IMR-90 (cell line): ENCODE measurements around the gene LUC7L3.

Source experiments
- BHLHE40 ChIP-seq: fragments of 150-350 bp; IDR thresholded peaks from 2 replicates; pipeline ENCODE4 v1.6.1; 2016; ENCODE audit warnings: mild to moderate bottlenecking, low read depth, low read length
- CEBPB ChIP-seq: IDR thresholded peaks from 2 replicates; pipeline ENCODE4 v1.6.1; 2012; ENCODE audit warnings: low read depth, low read length, improper control_type of control experiment
- CHD1 ChIP-seq: IDR thresholded peaks from 2 replicates; pipeline ENCODE4 v1.6.1; 2012; ENCODE audit warnings: low read depth, low read length, improper control_type of control experiment
- FOS ChIP-seq: fragments of 150-350 bp; IDR thresholded peaks from 2 replicates; pipeline ENCODE4 v1.6.1; 2016; ENCODE audit warnings: low read depth, low read length
- MAFK ChIP-seq: IDR thresholded peaks from 2 replicates; pipeline ENCODE4 v1.6.1; 2012; ENCODE audit warnings: low read depth, low read length, improper control_type of control experiment
- MXI1 ChIP-seq: IDR thresholded peaks from 2 replicates; pipeline ENCODE4 v1.6.1; 2012; ENCODE audit warnings: low read depth, mild to moderate bottlenecking, low read length, moderate library complexity, borderline replicate concordance
- NFE2L2 ChIP-seq: fragments of 150-350 bp; IDR thresholded peaks from 2 replicates; pipeline ENCODE4 v1.6.1; 2016; ENCODE audit warnings: low read depth, mild to moderate bottlenecking, low read length
- POLR2A ChIP-seq: IDR thresholded peaks from 2 replicates; pipeline ENCODE4 v1.6.1; 2012; ENCODE audit warnings: mild to moderate bottlenecking, low read depth, low read length
- RAD21 ChIP-seq: IDR thresholded peaks from 2 replicates; pipeline ENCODE4 v1.6.1; 2012; ENCODE audit warnings: low read length, improper control_type of control experiment
- RCOR1 ChIP-seq: IDR thresholded peaks from 2 replicates; pipeline ENCODE4 v1.6.1; 2012; ENCODE audit warnings: mild to moderate bottlenecking, low read length, improper control_type of control experiment; ENCODE audit not compliant: insufficient replicate concordance
- RFX5 ChIP-seq: IDR thresholded peaks from 2 replicates; pipeline ENCODE4 v1.8.0; 2012; ENCODE audit warnings: low read depth, mild to moderate bottlenecking, low read length, moderate library complexity
- SMC3 ChIP-seq: fragments of 150-350 bp; IDR thresholded peaks from 2 replicates; pipeline ENCODE4 v1.6.1; 2016; ENCODE audit warnings: low read depth, mild to moderate bottlenecking, antibody characterized with exemption, low read length, moderate library complexity
- TF ChIP-seq, protein P1 (sequence below): conservative IDR thresholded peaks from 2 replicates; pipeline ENCODE4 v1.5.1; 2012; ENCODE audit warnings: mild to moderate bottlenecking, low read depth, low read length, improper control_type of control experiment
- TF ChIP-seq, protein P2 (sequence below): fragments of 150-350 bp; IDR thresholded peaks from 2 replicates; pipeline ENCODE4 v1.6.1; 2017; ENCODE audit warnings: mild to moderate bottlenecking, antibody characterized with exemption, low read length, low read depth

DNA sequence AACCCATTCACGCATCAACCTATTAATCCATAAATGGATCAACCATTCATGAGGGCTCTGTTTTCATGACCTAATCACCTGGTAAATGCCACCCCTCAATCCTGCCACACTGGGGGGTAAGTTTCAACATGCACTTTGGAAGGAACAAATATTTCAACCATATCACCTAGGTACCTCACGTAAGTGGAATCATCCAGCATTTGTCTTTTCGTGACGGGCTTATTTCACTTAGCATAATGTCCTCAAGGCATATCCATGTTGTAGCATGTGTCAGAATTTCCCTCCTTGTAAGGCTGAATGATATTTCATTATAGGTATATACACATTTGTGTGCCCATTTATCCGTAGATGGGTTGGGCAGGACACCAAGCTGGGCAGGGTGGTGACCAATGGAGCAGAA, 47.3 kb upstream of the LUC7L3 start:
- TF ChIP-seq MAFK (no peak), BHLHE40 (no peak), CEBPB (no peak), SMC3 (no peak), RFX5 (no peak), POLR2A (no peak), RCOR1 (no peak), RAD21 (no peak), CHD1 (no peak), MXI1 (no peak), FOS (no peak), NFE2L2 (no peak)
- TF ChIP-seq, protein P1, sequence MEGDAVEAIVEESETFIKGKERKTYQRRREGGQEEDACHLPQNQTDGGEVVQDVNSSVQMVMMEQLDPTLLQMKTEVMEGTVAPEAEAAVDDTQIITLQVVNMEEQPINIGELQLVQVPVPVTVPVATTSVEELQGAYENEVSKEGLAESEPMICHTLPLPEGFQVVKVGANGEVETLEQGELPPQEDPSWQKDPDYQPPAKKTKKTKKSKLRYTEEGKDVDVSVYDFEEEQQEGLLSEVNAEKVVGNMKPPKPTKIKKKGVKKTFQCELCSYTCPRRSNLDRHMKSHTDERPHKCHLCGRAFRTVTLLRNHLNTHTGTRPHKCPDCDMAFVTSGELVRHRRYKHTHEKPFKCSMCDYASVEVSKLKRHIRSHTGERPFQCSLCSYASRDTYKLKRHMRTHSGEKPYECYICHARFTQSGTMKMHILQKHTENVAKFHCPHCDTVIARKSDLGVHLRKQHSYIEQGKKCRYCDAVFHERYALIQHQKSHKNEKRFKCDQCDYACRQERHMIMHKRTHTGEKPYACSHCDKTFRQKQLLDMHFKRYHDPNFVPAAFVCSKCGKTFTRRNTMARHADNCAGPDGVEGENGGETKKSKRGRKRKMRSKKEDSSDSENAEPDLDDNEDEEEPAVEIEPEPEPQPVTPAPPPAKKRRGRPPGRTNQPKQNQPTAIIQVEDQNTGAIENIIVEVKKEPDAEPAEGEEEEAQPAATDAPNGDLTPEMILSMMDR = no peak
- TF ChIP-seq, protein P2, sequence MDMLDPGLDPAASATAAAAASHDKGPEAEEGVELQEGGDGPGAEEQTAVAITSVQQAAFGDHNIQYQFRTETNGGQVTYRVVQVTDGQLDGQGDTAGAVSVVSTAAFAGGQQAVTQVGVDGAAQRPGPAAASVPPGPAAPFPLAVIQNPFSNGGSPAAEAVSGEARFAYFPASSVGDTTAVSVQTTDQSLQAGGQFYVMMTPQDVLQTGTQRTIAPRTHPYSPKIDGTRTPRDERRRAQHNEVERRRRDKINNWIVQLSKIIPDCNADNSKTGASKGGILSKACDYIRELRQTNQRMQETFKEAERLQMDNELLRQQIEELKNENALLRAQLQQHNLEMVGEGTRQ = no peak
